Occipital lobe (tissue), 2 donors: ENCODE results near the gene ARSI. TPM values are rescaled to one million over a fixed set of nuclear protein-coding genes. Genes with fewer than 3 reads are reported as not detected.
A peak's percentile ranks its signal among the peaks of the same experiment; 100 is the strongest.

Source experiments
- DNase-seq: peaks from one replicate; lab custom pipeline; 2025; lab: John Stamatoyannopoulos, UW
- total RNA-seq: library from RNA; depleted of rRNA; stranded (reverse); fragments of >200 nt; gene quantifications from one replicate; pipeline ENCODE4 v1.2.3, GENCODE V29; 2014

Gene ARSI
- total RNA-seq, 1 donor from 2014 or later = 0.31 TPM

DNA sequence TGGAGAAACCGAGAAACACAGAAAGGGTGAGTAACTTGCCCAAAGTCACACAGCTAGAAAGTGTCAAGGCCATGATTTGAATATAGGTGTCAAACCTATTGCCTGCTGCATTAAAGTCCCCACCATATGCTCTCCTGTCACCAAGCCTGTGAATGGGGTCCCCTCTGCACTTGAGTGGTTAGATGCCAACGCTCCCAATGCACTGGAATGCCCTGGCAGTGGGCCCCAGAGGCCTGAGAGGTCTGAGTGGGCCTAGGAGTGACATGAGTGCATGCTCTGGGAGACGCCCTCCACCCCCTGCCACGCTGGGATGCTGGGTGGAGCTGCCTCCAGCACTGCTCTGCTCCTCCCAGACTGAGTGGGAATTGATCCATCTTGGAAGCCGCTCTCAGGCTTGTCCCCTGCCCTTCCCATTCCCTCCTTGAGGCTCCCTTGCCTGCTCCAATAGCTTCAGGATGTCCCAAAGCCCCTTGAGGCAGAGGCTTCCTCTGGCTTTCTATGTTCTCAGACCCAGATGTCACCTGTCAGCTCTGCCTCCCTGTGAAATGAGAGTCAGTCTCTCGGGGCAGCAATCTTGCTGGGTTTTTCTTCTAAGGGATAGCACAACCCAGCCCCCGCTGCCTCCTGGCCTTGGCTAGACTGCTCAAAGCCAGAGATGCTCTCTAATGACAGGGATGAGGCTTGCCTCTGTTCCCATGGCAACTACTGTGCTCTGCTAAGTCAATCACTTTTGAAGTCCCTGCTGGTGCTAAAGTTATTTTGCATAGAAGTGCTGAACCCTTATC, 6.6 kb upstream of the ARSI start:
- DNase-seq = no peak

DNA sequence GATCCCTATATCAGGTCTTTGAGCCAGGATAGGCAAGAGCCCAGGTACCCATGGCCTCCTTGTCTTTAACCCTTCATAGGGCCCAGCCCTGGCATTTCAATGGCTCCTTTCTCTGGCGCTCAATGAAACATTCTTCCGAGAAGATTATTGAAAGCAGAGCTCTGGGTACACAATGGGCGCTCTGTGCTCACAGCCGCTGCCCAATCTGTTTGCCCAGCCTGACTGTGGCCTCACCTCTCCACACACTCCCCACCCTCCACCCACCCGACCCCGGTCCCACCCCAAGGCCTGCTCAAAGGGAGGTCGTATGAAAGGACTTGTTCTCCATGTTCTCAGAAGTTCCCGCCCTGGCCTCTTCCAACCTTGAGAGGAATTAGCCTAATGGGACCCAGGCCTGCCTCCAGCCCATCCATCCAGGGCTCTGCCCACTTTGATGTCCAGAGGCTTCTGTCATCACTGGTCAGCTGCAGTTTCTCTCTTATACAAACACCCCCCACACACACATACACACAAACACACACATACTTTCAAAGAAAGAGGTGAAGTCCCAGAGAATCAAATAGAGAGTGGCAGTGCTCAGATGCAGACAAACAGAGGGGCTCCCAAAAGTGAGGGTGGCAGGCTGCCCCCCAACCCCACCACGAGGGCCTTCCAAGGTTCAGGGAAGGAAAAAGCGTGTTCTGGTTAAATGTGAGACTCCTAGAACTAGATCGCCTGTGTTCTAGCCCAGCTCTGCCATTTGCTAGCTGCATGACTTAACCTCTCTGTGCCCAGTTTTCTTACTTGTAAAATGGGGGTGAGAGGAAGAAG, 5.1 kb upstream of the ARSI start:
- no peak for DNase-seq

DNA sequence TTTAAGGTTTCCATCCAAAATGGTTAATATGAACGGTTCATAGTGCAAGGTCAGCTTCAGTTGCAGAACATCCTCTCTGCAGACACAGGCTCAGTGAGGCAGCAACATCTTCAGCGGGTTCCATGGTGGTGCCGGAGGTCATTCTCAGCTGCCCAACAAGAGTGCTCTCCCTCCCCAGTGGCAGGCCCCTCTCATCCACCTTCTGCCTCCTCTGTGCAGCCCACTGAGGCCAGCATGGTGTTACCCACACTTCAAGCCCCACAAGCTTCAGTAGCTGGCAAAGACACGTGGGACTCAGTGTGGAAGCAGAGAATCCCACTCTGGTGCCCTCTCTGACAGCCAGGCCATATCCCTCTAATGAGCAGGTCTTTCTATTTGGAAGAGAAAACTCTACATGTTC, 4.1 kb upstream of the ARSI start:
- DNase-seq = no peak

DNA sequence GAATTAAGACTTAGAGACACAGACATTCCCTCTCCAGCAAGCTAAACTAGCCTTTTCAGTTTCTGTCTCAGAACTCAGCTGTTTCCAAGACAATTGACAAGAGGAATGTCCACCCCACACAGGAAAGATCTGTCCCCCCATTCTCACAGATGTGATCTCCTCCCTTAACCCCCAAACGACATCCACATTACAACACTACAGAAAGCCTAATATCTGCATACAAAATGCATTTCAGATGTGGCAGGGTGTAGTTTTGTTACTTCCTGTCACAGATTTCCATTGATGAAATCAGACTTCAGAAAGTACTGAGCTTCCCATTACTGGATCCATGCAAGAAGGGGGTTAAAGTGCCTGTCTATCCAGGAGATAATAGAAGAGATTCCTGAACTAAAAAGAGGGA, 2.9 kb upstream of the ARSI start:
- DNase-seq = no peak

- DNase-seq = no peak
These were observed 2.4 kb upstream of the ARSI start for GRCh38 chr5:150305095-150305494.

- no peak for DNase-seq
These were observed 1.9 kb upstream of the ARSI start for GRCh38 chr5:150304481-150305081.

DNA sequence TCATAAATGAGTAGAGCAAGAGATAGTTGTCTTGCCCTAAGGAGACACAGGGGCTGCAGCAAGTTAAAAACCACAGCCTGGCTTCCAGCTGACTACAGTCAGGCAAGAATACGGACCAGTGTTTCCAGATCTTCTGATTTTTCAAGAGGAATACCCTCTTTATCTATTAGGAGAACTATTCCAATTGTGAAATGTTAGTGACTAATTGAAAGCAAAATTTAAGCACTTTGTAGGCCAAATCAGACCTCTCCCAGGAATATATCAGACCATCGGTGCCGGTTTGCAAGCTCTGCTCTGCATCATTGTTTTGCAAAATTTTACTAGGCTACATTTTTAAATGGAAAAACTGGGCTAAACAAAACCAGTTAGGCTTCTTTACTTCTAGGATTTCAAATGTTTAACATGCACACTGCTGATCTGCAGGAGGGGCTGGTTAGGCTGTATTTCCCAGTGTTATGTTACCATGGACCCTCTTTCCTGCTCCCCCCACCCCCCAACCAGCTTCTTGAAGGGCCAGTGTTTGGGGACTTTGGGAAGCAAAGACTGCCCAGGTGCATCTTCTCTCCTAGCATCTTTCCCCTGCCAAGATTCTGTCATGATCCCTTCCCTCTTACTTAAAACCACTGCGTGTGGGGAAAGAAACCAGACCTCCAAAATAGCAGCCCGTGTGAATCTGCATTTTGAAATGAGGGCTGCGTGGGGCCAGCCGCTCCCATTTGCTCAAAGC, 1.1 kb upstream of the ARSI start:
- no peak for DNase-seq

GRCh38 chr5:150303070-150303615, 438 bp upstream of the ARSI start:
- no peak for DNase-seq

DNA sequence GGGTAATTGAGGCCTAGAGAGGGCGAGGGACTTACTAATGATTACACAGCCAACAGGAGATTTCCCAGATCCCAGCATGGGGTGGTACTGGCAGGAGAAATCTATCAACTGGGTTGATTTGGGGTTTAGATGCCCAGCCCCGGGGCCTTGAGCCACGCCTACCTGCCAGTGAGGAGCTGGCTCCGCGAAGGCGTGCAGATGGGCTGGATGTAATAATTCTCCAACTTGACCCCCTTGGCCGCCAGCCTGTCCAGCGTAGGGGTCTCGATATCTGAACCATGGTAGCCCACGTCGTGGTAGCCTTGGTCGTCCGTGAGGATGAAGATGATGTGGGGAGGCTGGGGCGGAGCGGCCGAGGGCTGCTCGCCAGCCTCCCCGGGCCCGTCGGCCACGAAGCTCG, 804 bp downstream of the ARSI start:
- no peak for DNase-seq

- DNase-seq = no peak
These were observed 1.6 kb downstream of the ARSI start for GRCh38 chr5:150301170-150301505.

- no peak for DNase-seq
These were observed 2.1 kb downstream of the ARSI start for GRCh38 chr5:150300496-150301169.

GRCh38 chr5:150299571-150300327, 3.0 kb downstream of the ARSI start:
- no peak for DNase-seq

- DNase-seq = no peak
These were observed 3.8 kb downstream of the ARSI start for GRCh38 chr5:150298701-150299451.

DNA sequence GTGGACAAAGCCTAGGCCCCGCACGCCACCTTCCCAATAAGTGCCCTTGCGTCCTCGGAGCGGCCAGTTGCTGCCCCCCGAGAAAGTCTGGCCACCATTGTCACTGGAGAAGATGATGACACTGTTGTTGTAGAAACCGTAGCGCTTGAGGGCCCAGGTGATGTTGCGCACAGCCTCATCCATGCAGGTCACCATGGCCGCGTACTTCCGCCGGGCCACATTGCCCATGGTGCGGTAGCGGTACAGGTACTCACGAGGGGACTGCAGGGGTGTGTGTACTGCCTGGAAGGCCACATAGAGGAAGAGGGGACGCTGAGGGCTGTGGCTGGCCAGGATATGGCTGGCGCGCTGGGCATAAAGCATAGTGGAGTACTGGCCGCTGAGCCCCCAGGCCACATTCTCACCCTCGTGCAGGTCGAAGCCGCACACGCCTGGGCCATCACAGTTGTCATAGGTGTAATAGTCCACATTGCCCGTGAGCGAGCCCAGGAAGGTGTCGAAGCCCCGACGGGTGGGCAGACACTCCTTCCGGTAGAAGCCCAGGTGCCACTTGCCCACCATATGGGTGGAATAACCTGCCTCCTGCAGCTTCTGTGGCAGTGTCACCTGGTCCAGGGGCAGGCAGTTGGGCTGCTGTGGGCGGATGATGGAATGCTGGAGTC, 4.6 kb downstream of the ARSI start:
- no peak for DNase-seq

GRCh38 chr5:150297236-150297890, 5.3 kb downstream of the ARSI start:
- no peak for DNase-seq

- no peak for DNase-seq
These were observed 6.2 kb downstream of the ARSI start for GRCh38 chr5:150296496-150296895.

DNA sequence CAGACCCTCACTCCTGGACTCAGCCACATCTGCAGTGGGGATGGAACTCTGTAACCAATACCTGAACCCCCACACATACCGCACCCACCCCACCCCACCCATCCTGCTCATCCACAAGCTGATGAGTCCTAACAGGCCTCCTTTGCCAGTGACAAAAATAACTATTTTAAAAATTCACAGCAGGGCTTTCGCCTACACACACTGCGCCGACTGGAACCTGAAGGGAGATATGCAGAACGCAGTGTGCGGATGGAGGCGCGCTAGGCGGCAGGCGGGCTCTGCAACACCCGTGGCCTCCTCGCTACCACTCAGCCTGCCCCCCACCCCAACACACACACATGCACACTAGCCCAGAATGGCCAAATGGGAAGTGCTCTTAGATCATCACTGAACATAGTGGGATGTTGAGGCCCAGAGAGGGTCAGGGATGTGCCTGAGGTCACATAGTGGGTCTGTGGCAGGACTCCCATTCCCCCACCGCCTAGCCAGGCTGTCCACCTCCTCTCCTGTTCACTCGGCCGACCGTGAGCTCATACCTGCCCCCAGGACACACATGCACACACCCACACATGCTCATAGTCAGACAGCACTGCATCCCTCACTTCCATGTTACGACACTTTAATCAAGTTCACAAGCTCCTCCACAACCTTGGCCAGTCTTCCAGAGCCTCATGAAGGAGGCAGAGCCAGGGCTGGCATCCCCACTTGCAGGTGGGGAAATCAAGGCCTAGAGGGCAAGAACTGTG, 6.8 kb downstream of the ARSI start:
- DNase-seq = peak; percentile 75

DNA sequence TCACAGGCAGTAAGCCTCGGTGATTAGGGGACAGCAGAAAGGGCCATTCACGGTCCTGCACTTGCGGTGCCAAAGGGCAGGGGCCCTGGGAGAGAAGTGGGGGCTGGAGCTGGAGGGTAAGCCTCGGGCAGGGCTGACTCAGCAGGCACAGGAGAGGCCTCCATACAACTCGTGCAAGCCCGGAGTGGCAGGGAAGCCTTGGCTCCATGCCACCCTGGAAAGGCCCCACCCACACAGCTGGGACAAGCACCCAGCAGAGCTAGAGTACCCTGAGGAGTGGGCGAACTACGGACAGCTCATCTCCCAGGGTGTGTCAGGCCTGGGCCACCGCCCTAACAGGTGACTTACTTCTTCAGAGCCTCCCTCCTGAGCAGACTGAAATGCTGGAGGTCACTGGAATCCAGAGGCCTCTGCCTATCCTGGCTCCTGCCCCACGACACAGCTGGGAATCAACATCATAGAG, 7.5 kb downstream of the ARSI start:
- peak; percentile 66 for DNase-seq
